OCI-LY7 (cell line): Measurements from ENCODE around the gene COBL. TPM values are rescaled to one million over a fixed set of nuclear protein-coding genes. Genes with fewer than 3 reads are reported as not detected.

ENCODE experiments used
- BruUV-seq: library from RNA; stranded (reverse); fragments of 400-500 nt; replicated peaks from 2 replicates; lab custom pipeline; 2021; lab: Mats Ljungman, UMichigan
- CTCF ChIA-PET: fragments of 300-600 bp; sonication (Branson Sonifier 250); formaldehyde crosslinking; loops from one replicate; lab custom pipeline; 2022; ENCODE audit warnings: antibody characterized with exemption; ENCODE audit not compliant: unreplicated experiment; lab: Charles Lee
- POLR2A ChIA-PET: fragments of 300-600 bp; sonication (Branson Sonifier 250); formaldehyde crosslinking; loops from one replicate; lab custom pipeline; 2022; ENCODE audit warnings: antibody characterized with exemption; lab: Charles Lee
- DNase-seq: peaks from one replicate; pipeline ENCODE4 v3.0.0-alpha.2; 2015; ENCODE audit warnings: low spot score
- H2AFZ ChIP-seq: fragments of 200-600 bp; sonication (generic), shearing (Covaris generic); 2 replicates; pipeline ENCODE4 v1.6.1; 2014; ENCODE audit warnings: mild to moderate bottlenecking, antibody characterized with exemption, low read length, moderate library complexity
- H3K27ac ChIP-seq: fragments of 200-600 bp; sonication (generic); 2 replicates; pipeline ENCODE4 v1.5.1; 2014; ENCODE audit warnings: mixed run types, low read depth, mild to moderate bottlenecking, moderate library complexity, low read length, inconsistent platforms; ENCODE audit not compliant: poor library complexity, severe bottlenecking
- H3K36me3 ChIP-seq: fragments of 200-600 bp; sonication (generic); 2 replicates; pipeline ENCODE4 v1.6.1; 2014; ENCODE audit warnings: mild to moderate bottlenecking, antibody characterized with exemption, low read length, moderate library complexity, mixed read lengths; ENCODE audit not compliant: insufficient read depth
- H3K4me1 ChIP-seq: fragments of 200-600 bp; sonication (generic); 2 replicates; pipeline ENCODE4 v1.5.1; 2014; ENCODE audit warnings: mild to moderate bottlenecking, low read length; ENCODE audit not compliant: insufficient read depth, poor library complexity, severe bottlenecking
- H3K4me2 ChIP-seq: fragments of 200-600 bp; sonication (generic); 2 replicates; pipeline ENCODE4 v1.6.1; 2014; ENCODE audit warnings: mild to moderate bottlenecking, low read length
- H3K4me3 ChIP-seq: fragments of 200-600 bp; sonication (generic); 2 replicates; pipeline ENCODE4 v1.5.1; 2014; ENCODE audit warnings: mild to moderate bottlenecking, low read depth, low read length; ENCODE audit not compliant: poor library complexity, severe bottlenecking
- H3K79me2 ChIP-seq: fragments of 200-600 bp; sonication (generic); 2 replicates; pipeline ENCODE4 v1.6.1; 2016; ENCODE audit warnings: low read depth, mild to moderate bottlenecking, low read length, moderate library complexity, mixed read lengths; ENCODE audit not compliant: insufficient read depth
- H3K9me2 ChIP-seq: fragments of 200-600 bp; sonication (generic); 2 replicates; pipeline ENCODE4 v1.6.1; 2016; ENCODE audit warnings: mild to moderate bottlenecking, low read length, mixed read lengths; ENCODE audit not compliant: insufficient read depth
- H3K9me3 ChIP-seq: fragments of 200-600 bp; sonication (generic); 2 replicates; pipeline ENCODE4 v1.6.1; 2014; ENCODE audit warnings: mild to moderate bottlenecking, mixed run types, low read length, mixed read lengths
- H4K20me1 ChIP-seq: fragments of 200-600 bp; sonication (generic); 2 replicates; pipeline ENCODE4 v1.6.1; 2014; ENCODE audit warnings: mild to moderate bottlenecking, antibody characterized with exemption, low read length, moderate library complexity, mixed read lengths; ENCODE audit not compliant: insufficient read depth
- CTCF ChIP-seq: fragments of 200-600 bp; sonication (generic); conservative IDR thresholded peaks from 2 replicates; pipeline ENCODE4 v1.5.1; 2014; ENCODE audit warnings: mild to moderate bottlenecking, antibody characterized with exemption, low read length, moderate library complexity, mixed read lengths
- EZH2phosphoT487 ChIP-seq: fragments of 200-600 bp; sonication (generic); IDR thresholded peaks from 2 replicates; pipeline ENCODE4 v1.6.1; 2018; ENCODE audit warnings: low read depth, borderline replicate concordance, mild to moderate bottlenecking, mixed run types, antibody characterized with exemption, low read length, moderate library complexity, mixed read lengths
- intact Hi-C: fragments of 100-400 bp; cut with micrococcal nuclease; formaldehyde crosslinking; loops from one replicate; pipeline ENCODE4 v1.10.0; 2022; ENCODE audit not compliant: unreplicated experiment
- total RNA-seq, 2 experiments: library from RNA; depleted of rRNA in 1 of 2; stranded (reverse); fragments of >200 nt in 1 of 2; shearing (Covaris generic) in 1 of 2; gene quantifications; 2 replicates each; pipeline ENCODE4 v1.2.3, GENCODE V29; 2014 to 2022

COBL gene
- total RNA-seq, 2 experiments from 2014 or later, result not detected

DNA sequence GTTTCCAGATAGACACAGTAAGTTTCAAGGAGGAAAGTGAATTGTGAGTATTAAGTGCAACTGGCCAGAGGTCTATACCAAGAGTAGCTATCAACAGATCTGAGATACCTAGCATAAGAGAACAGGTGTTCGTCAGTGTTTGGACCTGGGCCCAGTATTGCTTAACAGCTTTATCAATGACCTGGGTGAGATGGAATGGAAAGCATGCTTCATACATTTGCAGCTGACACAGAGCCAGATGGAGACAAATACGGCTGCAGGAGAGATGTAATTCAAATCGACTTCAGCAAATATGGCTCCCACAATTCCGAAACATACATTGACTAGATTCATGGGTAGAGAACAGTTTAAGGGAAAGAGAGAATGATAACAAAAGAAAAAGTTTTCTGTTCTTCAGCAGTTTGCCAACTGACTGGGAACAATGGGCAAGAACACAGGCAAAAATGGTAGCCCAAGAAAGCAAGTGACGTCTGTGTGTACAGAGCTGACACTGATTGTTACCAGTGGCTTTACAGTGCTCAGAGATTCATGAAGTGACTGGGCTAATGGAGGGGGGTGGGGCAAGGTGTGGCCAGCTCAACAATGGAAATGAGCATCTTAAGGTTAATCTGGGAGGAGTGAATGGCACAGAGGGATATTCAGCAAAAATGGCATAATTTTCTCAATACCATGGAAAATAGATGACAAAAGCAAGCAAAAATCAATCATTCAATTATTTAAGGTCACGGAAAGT is 28.0 kb upstream of the COBL start:
- no peak overlapping the region for H3K4me3 ChIP-seq
- H3K27ac ChIP-seq, result no peak overlapping the region
- TF ChIP-seq EZH2phosphoT487 (no peak), CTCF (no peak)
- POLR2A ChIA-PET, result no interaction called here
- no peaks in the 10 kb centered on the region for H3K9me2 ChIP-seq
- H3K36me3 ChIP-seq, result no peaks in the 10 kb centered on the region
- no peak for DNase-seq
- no peak overlapping the region for H3K4me2 ChIP-seq
- no TSS peak for BruUV-seq
- CTCF ChIA-PET, result no interaction called here
- no peaks in the 10 kb centered on the region for H3K79me2 ChIP-seq
- no peaks in the 10 kb centered on the region for H3K4me1 ChIP-seq
- H3K9me3 ChIP-seq, result no peaks in the 10 kb centered on the region
- intact Hi-C loops, result no loop called here
- H4K20me1 ChIP-seq, result no peaks in the 10 kb centered on the region
- no peak overlapping the region for H2AFZ ChIP-seq

DNA sequence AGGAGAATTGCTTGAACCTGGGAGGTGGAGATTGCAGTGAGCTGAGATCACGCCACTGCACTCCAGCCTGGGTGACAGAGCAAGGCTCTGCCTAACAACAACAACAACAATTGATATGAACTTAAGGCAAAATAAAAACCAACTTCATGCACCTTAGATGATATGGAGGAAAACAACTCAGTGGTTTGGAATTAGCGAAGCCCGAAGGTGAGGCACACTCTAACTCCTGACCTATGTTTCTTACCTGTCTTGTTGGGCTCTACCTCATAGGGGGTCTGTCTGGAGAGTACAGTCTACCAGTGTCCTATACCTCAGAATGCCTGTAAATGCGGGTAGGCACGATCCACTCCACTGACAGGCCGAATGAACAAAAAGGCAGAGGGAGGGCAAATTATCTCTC is 24.3 kb upstream of the COBL start:
- Histone ChIP-seq H3K79me2 (no peaks in the 10 kb centered on the region), H3K4me2 (no peak overlapping the region), H3K36me3 (no peaks in the 10 kb centered on the region), H3K4me1 (no peaks in the 10 kb centered on the region), H3K9me3 (no peaks in the 10 kb centered on the region), H2AFZ (no peak overlapping the region), H3K4me3 (no peak overlapping the region), H3K27ac (no peak overlapping the region), H4K20me1 (no peaks in the 10 kb centered on the region), H3K9me2 (no peaks in the 10 kb centered on the region)
- no peak for DNase-seq
- intact Hi-C loops, result no loop called here
- ChIA-PET POLR2A (no interaction called here), CTCF (no interaction called here)
- TF ChIP-seq CTCF (no peak), EZH2phosphoT487 (no peak)
- no TSS peak for BruUV-seq

- ChIA-PET CTCF (no interaction called here), POLR2A (no interaction called here)
- H3K4me3 ChIP-seq, result no peak overlapping the region
- no peaks in the 10 kb centered on the region for H3K9me2 ChIP-seq
- TF ChIP-seq CTCF, result no peak
- TF ChIP-seq EZH2phosphoT487, result no peak
- H3K4me2 ChIP-seq, result no peak overlapping the region
- no peaks in the 10 kb centered on the region for H4K20me1 ChIP-seq
- BruUV-seq, result no TSS peak
- H3K4me1 ChIP-seq, result no peaks in the 10 kb centered on the region
- no peaks in the 10 kb centered on the region for H3K79me2 ChIP-seq
- H3K27ac ChIP-seq, result no peak overlapping the region
- H3K9me3 ChIP-seq, result no peaks in the 10 kb centered on the region
- intact Hi-C loops, result no loop called here
- no peak for DNase-seq
- H2AFZ ChIP-seq, result no peak overlapping the region
- no peaks in the 10 kb centered on the region for H3K36me3 ChIP-seq
Measured at GRCh38 chr7:51340029-51340838, 23.6 kb upstream of the COBL start.
